GM19193 (cell line): ENCODE measurements around the gene TXN.

Experiments
- POLR2A ChIP-seq: IDR thresholded peaks from 4 replicates; pipeline ENCODE4 v1.6.1; 2011; ENCODE audit not compliant: insufficient read depth, insufficient read length; ENCODE audit errors: extremely low read depth

TXN gene

DNA sequence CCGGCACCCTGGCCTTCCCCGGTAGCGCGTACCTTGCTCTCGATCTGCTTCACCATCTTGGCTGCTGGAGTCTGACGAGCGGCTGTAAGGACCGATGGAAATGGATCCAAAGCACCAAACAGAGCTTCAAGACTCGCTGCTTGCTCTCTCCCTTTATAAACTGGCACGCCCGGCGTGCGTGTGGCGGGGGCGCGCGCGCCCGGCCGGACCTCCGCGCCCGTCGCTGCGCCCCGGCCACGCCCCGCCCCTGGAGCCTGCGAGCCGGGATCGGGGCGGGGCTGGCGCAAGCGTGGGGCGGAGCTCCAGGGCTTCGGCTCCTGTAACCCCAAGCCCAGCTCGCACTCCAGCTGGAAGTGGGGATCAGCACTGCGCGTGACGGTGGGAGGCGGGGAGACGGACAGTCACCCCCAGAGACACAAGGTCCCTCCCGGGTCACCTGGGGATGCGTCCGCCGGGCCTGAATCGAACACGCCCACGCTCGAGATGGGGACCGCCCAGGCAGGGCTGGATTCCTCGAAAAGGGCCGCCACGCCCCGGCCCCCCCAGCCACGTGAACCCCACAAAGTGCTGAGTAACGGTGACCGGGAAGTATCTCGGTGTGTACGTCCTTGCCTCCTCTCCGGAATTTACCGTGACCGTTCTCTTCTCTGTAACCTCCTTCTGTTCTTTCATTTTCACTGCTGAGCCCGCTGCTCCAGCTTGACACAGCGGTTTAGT, at the start of gene TXN:
Gene TXN, minus strand, starts transcription at position 128 of the 717 bp plus-strand sequence. Its CDS starts 72 bp downstream, at position 56.
- TF ChIP-seq POLR2A, result peak; percentile 98

DNA sequence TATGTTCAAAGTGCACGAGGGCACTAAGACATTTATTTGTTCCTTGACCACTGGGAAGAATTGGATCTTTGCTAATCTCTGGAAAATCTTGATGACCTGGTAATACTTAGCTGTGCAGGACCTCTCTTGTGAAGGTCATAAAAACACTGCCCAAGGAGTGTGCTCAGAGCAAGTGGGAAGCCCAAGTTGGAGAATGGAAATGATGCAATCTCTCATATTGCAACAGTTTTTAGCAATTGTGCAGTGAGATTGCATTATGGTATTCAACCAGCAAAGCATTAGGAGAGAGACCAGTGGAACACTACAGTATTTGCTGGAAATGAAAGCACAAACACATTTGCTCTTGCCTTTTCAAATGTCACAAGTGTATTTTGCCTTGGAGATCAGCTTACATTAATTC, 46.8 kb upstream of the TXN start:
- TF ChIP-seq POLR2A, result no peak

DNA sequence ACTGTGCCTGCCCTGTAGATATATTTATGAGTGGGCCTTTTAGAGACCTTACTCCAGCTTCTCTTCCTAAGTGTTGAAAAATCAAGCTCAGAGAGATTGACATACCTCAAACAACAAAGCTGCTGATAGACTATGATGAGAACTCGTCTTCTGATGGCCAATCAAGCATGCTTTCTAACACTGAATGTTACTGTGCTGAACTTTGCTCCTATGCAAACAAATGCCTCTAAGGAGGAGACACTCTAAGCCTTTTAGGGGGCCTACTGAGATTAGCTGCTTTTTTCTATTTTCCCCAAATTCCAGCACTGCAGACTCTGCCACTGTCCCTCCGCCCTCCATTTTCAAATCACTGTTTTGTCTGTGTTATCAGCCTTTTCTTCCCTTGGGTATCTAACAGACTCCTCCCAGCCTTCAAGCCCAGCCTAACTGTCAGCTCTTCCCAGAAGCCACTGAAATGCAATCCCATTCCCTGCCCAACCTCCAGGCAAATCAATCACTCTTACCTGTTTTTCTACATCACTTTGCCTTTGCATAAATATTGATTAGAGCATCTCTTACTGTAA, 41.8 kb upstream of the TXN start:
- TF ChIP-seq POLR2A, result no peak

DNA sequence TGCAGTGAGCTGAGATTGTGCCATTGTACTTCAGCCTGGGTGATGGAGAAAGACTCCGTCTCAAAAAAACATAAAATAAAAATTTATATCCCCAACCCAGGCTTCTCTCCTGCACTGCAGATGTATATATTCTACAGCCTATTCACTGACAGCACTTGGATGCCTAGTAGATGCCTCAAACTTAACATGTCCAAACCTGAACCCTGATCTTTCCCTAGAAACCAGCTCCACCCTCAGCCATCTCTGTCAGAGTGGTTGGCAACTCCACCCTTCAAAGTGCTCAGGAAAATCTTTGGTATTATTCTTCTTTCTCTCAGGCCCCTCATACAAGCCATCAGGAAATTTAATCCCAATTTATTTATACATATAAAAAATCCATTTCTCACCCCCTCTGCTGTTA, 36.9 kb upstream of the TXN start:
- TF ChIP-seq POLR2A, result no peak

DNA sequence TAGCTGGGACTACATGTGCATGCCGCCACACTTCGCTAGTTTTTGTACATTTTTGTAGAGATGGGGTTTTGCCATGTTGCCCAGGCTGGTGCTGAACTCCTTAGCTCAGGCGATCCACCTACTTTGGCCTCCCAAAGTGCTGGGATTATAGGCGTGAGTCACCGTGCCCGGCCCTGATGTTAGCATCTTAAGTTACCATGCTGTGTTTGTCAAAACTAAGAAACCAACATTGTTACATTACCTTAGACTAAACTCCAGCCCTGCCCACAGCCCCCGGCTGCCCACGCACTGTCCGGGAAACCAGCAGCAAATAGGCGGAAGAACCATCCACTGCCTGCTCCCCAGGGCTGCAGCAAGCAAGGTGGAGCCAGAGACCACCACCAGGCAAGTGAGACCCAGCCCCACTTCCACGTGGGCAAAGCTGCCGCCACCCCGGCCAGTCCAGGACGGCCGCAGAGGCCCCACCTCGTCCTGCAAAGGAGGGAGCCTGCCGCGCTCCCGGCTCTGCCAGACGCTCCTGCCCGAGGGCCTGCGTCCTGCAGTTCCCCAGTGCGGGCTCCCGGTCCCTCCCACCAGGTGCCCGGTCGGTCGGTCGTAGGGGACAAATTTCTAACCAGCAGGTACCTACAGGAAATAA, 35.7 kb upstream of the TXN start:
- no peak for TF ChIP-seq POLR2A

DNA sequence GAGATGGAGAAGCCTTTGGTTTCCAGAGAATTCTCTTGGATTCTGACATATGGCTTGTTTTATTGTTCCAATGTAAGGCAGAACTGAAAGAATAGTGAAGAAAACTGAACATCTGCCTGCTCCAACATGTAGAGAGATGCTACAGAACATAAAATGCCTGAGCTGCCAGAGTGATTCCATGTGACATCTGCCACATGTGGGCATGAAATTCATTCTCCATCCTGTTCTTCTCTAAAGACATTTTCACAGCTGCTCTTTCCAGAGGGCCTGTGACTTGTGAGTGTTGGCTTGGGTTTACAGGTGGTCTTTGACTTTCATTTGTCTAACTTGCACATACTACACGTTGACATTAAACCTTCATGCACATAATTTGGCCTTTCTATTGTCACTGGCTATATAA, 33.7 kb upstream of the TXN start:
- TF ChIP-seq POLR2A, result no peak

DNA sequence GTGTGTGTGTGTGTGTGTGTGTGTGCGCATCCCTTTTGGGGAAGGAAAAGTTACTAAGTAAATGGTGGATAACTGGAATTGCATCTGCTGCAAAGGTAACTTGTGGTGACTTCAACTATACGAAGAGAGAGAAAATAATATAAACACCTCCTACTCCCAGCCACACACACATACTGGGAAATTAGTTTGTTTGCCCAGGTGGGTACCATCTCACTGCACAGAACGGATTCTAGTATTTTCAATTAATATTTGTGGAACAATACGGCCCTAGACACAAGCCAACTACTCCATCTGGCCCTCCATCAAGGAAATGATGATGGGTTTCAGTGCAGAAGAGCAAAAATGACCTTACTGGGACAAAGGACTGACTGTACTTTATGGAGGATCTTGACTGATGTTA, 32.2 kb upstream of the TXN start:
- TF ChIP-seq POLR2A, result no peak

DNA sequence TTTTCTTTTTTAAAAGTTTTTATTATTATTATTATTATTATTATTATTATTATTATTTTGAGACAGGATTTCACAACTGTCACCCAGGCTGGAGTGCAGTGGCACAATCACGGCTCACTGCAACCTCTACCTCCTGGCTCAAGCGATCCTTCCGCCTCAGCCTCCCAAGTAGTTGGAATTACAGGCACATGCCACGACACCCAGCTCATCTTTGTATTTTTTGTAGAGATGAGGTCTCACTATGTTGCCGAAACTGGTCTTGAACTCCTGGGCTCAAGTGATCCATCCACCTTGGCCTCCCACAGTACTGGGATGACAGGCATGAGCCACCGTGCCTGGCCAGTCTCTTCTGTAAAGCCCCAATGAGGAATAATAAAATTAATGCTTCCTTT, 31.0 kb upstream of the TXN start:
- TF ChIP-seq POLR2A, result no peak

DNA sequence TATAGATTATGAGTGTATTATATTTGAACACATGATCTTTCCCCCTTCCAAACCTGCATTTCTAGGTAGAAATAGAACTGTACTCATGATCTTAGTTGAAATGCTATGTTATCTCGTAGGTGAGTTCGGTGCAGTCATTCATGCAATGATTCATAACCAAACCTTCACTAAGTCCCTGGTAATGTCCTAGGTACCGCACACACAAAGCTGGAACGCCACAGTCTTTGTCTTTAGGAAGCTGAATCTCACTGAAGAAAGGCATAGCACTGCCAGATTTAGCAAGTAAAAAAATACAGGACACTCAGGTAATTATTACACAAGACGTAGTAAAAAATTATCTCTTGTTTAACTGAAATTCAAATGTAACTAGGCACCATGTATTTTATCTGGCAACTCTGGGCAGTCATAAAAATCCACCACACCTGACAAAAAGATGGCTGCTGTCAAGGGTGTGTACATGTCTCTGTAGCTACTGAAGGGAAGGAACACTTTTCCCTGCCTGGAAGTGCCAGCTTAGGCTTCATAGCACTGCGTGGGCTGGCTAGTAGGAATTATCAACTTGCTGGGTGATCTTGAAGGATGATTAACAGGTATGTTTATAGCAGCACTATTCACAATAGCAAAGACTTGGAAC, 28.0 kb upstream of the TXN start:
- no peak for TF ChIP-seq POLR2A

DNA sequence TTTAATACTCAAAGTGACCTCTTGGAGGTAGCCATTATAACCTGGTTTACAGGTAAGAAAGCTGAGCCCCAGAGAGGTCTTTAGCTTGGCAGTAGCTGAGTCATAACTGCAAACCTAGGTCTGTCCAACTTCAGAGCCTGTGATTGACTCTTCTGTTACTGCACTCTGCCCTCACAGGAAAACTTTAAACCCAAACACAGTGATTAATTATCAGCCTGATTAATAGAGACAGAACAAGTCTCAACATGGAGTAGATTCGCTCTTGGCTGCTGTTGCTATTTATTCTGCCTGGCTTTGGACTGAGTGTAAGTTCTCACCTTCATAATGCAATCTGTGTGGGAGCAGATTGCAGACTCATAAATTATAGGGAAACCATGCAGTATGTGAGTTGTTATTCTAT, 27.4 kb upstream of the TXN start:
- TF ChIP-seq POLR2A, result no peak

DNA sequence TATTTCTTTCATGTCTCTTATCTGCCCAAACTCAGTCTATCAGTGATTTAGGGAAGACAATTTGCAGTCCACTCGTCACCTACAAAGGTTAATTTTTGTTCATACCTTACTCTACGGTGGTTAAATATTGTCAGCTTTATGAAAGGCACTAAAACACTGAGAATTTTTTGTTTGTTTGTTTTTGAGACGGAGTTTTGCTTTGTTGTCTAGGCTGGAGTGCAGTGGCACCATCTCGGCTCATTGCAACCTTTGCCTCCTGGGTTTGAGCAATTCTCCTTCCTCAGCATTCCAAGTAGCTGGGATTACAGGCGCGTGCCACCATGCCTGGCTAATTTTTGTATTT, 26.4 kb upstream of the TXN start:
- no peak for TF ChIP-seq POLR2A

DNA sequence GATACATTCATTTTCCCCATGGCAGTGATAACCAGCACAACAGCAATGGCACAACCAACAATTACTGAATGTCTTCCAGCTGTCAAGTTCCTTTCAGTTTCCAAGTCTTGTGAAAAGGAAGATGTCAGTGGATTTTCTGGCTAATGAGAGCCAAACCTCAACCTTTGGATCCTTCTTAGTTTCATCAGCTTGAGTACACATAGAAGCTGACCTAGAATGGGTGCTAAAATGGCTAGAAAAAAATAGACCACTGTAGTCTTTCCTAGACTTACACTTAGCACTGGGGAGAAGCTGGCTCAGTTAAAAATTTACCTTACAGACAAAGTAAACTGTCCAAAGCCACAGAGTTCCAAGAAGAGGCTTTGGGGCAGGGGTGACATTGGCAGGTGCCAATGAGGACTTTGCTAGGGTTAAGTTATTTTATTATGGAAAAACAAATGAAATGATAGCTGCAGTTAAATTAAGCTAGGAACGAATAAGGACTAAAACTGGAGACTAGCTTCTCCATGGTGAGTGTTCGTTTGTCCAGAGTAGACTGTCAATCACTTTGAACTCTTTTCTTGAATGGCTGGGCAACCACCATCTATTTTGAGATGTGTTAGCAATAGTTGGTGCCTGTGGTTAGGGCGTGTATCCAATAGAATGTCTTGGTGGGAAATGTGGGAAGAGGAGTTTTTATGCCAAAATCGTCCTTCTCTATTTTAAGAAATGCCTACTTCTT, 25.9 kb upstream of the TXN start:
- no peak for TF ChIP-seq POLR2A

DNA sequence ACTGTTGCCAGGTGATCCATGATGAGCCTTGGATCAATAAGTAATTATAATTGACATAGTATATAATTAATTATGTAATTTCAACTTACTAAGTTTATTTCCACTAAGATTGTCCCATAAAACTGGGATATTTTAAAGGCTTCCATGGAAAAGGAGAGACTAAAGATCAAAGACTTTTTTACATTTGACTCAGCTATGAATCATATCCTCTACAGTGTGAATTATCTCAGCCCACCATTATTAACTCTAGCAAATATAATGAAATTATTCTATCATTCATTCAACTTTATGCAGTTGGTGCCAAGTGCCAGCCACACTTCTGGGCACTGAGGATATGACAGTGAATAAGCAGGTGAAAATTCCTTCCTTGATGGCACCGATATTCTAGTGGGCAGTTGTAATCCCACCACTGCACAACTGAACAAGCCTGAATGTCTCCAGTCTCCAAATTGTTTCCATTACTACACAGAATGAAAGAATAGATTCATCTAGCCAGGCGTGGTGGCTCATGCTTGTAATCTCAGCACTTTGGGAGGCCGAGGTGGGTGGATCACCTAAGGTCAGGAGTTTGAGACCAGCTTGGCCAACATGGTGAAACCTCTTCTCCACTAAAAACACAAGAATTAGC, 21.9 kb upstream of the TXN start:
- no peak for TF ChIP-seq POLR2A

DNA sequence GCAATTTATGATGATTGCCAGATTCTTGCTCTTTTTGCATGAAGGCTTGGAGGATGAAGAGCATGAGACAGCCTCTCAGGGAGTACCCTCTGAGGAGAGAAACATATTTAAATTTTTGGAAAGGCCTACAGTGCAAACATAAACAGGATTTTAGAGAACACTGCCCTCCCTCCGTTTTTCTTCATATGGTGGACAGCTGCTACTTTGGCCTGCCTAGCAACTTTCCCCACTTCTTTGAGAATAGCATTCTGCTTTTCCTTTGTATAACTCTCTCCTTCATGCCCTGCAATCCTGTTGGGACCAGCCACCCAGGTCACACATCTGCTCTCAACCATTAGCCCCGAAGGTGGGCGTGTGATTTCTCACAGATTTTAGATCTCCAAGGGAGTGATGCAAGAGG, 20.5 kb upstream of the TXN start:
- no peak for TF ChIP-seq POLR2A
